Measurements from ENCODE around the gene DCHS2. TPM values are rescaled to one million over a fixed set of nuclear protein-coding genes. Genes with fewer than 3 reads are reported as not detected.

The DCHS2 gene
- total and polyA plus RNA-seq, 2 experiments from 2014 or later, result 0.21 to 7.6 TPM

DNA sequence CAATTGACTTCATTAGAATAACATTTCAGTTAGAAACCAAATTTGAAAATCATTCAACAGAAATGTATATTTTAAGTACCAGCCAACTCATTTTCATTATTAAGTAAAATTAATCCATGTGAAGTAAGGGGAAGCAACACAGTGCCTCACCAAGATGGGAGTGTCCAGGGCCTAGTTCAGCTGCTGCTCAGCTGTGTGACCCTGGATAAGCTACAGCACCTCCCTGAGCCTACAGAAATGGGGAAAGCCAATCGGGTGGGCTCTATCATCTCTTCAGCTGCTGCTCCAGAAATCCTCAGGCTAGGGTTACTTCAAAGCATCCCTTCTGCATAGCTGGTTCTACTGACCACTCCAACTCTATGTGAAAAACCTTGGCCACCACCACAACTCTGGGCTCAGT, 18.7 kb downstream of the DCHS2 start:
- no peaks in the 10 kb centered on the region for H3F3A ChIP-seq (replicated peaks; ENCODE audit: low read depth)
- no peaks in the 10 kb centered on the region for H3K4me1 ChIP-seq (ENCODE audit: insufficient read depth)
- no peaks in the 10 kb centered on the region for H3K79me2 ChIP-seq (replicated peaks; ENCODE audit: insufficient read depth)
- H3K36me3 Mint-ChIP-seq (ENCODE audit: low read depth), result no peaks in the 10 kb centered on the region
- DNase-seq (ENCODE audit: low spot score), result no peak
- no peak overlapping the region for H2AFZ ChIP-seq
- no peak overlapping the region for H3K27ac ChIP-seq (ENCODE audit: low read depth)
- no peak overlapping the region for H3K27ac Mint-ChIP-seq
- H3K4me3 Mint-ChIP-seq, result no peak overlapping the region
- H4K20me1 ChIP-seq (replicated peaks; ENCODE audit: insufficient read depth), result no peaks in the 10 kb centered on the region
- H3K4me1 Mint-ChIP-seq, result no peaks in the 10 kb centered on the region
- no peaks in the 10 kb centered on the region for H3K36me3 ChIP-seq (ENCODE audit: insufficient read depth)
- H3K9me2 ChIP-seq (ENCODE audit: insufficient read depth), result no peaks in the 10 kb centered on the region
- no peak overlapping the region for H3K4me3 ChIP-seq
- ATAC-seq, result no peak
- H3K9me3 Mint-ChIP-seq, result no peaks in the 10 kb centered on the region
- H3K4me2 ChIP-seq, result no peak overlapping the region
- no peaks in the 10 kb centered on the region for H3K27me3 ChIP-seq (ENCODE audit: insufficient read depth)
- peaks cover 3% of the 10 kb centered on the region for H3K27me3 Mint-ChIP-seq (ENCODE audit: insufficient read depth, low read depth, poor library complexity)
- TF ChIP-seq, protein P1, sequence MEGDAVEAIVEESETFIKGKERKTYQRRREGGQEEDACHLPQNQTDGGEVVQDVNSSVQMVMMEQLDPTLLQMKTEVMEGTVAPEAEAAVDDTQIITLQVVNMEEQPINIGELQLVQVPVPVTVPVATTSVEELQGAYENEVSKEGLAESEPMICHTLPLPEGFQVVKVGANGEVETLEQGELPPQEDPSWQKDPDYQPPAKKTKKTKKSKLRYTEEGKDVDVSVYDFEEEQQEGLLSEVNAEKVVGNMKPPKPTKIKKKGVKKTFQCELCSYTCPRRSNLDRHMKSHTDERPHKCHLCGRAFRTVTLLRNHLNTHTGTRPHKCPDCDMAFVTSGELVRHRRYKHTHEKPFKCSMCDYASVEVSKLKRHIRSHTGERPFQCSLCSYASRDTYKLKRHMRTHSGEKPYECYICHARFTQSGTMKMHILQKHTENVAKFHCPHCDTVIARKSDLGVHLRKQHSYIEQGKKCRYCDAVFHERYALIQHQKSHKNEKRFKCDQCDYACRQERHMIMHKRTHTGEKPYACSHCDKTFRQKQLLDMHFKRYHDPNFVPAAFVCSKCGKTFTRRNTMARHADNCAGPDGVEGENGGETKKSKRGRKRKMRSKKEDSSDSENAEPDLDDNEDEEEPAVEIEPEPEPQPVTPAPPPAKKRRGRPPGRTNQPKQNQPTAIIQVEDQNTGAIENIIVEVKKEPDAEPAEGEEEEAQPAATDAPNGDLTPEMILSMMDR (conservative IDR thresholded peaks at IDR 0.05; ENCODE audit: low read depth in 2 of 2), result no peak
- TF ChIP-seq NANOG (IDR thresholded peaks at IDR 0.05; ENCODE audit: borderline replicate concordance), result no peak
- TF ChIP-seq STAT1 (IDR thresholded peaks at IDR 0.05; ENCODE audit: unreplicated experiment), result no peak
- TF ChIP-seq EZH2phosphoT487 (IDR thresholded peaks at IDR 0.05; ENCODE audit: unreplicated experiment), result no peak
- no peak for TF ChIP-seq ZNF114 (CRISPR knock-in tag; IDR thresholded peaks at IDR 0.05)
- no peak for TF ChIP-seq CREB1 (CRISPR knock-in tag; IDR thresholded peaks at IDR 0.05; ENCODE audit: low read depth)
- TF ChIP-seq, protein P2, sequence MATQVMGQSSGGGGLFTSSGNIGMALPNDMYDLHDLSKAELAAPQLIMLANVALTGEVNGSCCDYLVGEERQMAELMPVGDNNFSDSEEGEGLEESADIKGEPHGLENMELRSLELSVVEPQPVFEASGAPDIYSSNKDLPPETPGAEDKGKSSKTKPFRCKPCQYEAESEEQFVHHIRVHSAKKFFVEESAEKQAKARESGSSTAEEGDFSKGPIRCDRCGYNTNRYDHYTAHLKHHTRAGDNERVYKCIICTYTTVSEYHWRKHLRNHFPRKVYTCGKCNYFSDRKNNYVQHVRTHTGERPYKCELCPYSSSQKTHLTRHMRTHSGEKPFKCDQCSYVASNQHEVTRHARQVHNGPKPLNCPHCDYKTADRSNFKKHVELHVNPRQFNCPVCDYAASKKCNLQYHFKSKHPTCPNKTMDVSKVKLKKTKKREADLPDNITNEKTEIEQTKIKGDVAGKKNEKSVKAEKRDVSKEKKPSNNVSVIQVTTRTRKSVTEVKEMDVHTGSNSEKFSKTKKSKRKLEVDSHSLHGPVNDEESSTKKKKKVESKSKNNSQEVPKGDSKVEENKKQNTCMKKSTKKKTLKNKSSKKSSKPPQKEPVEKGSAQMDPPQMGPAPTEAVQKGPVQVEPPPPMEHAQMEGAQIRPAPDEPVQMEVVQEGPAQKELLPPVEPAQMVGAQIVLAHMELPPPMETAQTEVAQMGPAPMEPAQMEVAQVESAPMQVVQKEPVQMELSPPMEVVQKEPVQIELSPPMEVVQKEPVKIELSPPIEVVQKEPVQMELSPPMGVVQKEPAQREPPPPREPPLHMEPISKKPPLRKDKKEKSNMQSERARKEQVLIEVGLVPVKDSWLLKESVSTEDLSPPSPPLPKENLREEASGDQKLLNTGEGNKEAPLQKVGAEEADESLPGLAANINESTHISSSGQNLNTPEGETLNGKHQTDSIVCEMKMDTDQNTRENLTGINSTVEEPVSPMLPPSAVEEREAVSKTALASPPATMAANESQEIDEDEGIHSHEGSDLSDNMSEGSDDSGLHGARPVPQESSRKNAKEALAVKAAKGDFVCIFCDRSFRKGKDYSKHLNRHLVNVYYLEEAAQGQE (IDR thresholded peaks at IDR 0.05; ENCODE audit: unreplicated experiment), result no peak
- TF ChIP-seq, protein P3, sequence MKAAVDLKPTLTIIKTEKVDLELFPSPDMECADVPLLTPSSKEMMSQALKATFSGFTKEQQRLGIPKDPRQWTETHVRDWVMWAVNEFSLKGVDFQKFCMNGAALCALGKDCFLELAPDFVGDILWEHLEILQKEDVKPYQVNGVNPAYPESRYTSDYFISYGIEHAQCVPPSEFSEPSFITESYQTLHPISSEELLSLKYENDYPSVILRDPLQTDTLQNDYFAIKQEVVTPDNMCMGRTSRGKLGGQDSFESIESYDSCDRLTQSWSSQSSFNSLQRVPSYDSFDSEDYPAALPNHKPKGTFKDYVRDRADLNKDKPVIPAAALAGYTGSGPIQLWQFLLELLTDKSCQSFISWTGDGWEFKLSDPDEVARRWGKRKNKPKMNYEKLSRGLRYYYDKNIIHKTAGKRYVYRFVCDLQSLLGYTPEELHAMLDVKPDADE (IDR thresholded peaks at IDR 0.05), result no peak
- no peak for TF ChIP-seq EZH2 (IDR thresholded peaks at IDR 0.05; ENCODE audit: low read depth, unreplicated experiment)
- TF ChIP-seq, protein P4, sequence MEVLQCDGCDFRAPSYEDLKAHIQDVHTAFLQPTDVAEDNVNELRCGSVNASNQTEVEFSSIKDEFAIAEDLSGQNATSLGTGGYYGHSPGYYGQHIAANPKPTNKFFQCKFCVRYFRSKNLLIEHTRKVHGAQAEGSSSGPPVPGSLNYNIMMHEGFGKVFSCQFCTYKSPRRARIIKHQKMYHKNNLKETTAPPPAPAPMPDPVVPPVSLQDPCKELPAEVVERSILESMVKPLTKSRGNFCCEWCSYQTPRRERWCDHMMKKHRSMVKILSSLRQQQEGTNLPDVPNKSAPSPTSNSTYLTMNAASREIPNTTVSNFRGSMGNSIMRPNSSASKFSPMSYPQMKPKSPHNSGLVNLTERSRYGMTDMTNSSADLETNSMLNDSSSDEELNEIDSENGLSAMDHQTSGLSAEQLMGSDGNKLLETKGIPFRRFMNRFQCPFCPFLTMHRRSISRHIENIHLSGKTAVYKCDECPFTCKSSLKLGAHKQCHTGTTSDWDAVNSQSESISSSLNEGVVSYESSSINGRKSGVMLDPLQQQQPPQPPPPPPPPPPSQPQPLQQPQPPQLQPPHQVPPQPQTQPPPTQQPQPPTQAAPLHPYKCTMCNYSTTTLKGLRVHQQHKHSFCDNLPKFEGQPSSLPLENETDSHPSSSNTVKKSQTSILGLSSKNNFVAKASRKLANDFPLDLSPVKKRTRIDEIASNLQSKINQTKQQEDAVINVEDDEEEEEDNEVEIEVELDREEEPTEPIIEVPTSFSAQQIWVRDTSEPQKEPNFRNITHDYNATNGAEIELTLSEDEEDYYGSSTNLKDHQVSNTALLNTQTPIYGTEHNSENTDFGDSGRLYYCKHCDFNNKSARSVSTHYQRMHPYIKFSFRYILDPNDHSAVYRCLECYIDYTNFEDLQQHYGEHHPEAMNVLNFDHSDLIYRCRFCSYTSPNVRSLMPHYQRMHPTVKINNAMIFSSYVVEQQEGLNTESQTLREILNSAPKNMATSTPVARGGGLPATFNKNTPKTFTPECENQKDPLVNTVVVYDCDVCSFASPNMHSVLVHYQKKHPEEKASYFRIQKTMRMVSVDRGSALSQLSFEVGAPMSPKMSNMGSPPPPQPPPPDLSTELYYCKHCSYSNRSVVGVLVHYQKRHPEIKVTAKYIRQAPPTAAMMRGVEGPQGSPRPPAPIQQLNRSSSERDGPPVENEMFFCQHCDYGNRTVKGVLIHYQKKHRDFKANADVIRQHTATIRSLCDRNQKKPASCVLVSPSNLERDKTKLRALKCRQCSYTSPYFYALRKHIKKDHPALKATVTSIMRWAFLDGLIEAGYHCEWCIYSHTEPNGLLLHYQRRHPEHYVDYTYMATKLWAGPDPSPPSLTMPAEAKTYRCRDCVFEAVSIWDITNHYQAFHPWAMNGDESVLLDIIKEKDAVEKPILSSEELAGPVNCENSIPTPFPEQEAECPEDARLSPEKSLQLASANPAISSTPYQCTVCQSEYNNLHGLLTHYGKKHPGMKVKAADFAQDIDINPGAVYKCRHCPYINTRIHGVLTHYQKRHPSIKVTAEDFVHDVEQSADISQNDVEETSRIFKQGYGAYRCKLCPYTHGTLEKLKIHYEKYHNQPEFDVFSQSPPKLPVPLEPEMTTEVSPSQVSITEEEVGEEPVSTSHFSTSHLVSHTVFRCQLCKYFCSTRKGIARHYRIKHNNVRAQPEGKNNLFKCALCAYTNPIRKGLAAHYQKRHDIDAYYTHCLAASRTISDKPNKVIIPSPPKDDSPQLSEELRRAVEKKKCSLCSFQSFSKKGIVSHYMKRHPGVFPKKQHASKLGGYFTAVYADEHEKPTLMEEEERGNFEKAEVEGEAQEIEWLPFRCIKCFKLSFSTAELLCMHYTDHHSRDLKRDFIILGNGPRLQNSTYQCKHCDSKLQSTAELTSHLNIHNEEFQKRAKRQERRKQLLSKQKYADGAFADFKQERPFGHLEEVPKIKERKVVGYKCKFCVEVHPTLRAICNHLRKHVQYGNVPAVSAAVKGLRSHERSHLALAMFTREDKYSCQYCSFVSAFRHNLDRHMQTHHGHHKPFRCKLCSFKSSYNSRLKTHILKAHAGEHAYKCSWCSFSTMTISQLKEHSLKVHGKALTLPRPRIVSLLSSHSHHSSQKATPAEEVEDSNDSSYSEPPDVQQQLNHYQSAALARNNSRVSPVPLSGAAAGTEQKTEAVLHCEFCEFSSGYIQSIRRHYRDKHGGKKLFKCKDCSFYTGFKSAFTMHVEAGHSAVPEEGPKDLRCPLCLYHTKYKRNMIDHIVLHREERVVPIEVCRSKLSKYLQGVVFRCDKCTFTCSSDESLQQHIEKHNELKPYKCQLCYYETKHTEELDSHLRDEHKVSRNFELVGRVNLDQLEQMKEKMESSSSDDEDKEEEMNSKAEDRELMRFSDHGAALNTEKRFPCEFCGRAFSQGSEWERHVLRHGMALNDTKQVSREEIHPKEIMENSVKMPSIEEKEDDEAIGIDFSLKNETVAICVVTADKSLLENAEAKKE (CRISPR knock-in tag; IDR thresholded peaks at IDR 0.05), result no peak
- no peak for TF ChIP-seq JUNB (IDR thresholded peaks at IDR 0.05; ENCODE audit: unreplicated experiment)

All from GM23338 (cell line).